H1 (cell line): ENCODE measurements around the gene BHLHE23. TPM values are rescaled to one million over a fixed set of nuclear protein-coding genes. Genes with fewer than 3 reads are reported as not detected.

Experiments
- BACH1 ChIP-seq: IDR thresholded peaks from 2 replicates; pipeline ENCODE4 v1.6.1; 2012; ENCODE audit warnings: low read length, improper control_type of control experiment
- polyA plus RNA-seq, 7 experiments: library from polyadenylated mRNA; depleted of rRNA in 3 of 7; stranded (reverse) in 5 of 7; unstranded in 2 of 7; fragments of >200 nt in 5 of 7; fragments of 200-250 nt in 2 of 7; gene quantifications; 1 replicate in 5 of 7; 2 replicates in 1 of 7; 4 replicates in 1 of 7; pipeline versions ENCODE4 v1.2.1 to v1.2.3, GENCODE V29; 2011 to 2013; ENCODE audit warnings: missing spikeins in 2 of 7, mixed read lengths in 2 of 7
- total RNA-seq: library from RNA; stranded (reverse); fragmentation: NEBNext Ultra II Directional; extraction: Animal tissue kit (Norgen Biotek cat#: 25700); gene quantifications from 2 replicates; pipeline ENCODE4 v1.2.1, GENCODE V29; 2021

BHLHE23 gene
- total and polyA plus RNA-seq, 2 of the 8 experiments (the other 6 are each of a cell fraction or from before 2014, with no cell fraction given): 0.47 TPM; not detected in 1

- no peak for TF ChIP-seq BACH1
Observed at GRCh38 chr20:63037669-63038268, 31.0 kb upstream of the BHLHE23 start (continued).
